SU-DHL-6 (cell line): Measurements from ENCODE around the gene ZNF689.
"Not testable (repeated sequence)": the region's sequence is repeated elsewhere in the genome, so short reads cannot be mapped to it uniquely, and the experiment has no call there.

Experiments
- CTCF ChIP-seq: fragments of 200-600 bp; sonication (generic); IDR thresholded peaks from one replicate; pipeline ENCODE4 v1.5.1; 2017; ENCODE audit warnings: antibody characterized with exemption, mild to moderate bottlenecking, low read length, moderate library complexity; ENCODE audit not compliant: insufficient read depth, poor library complexity, severe bottlenecking
- EZH2phosphoT487 ChIP-seq: fragments of 200-600 bp; sonication (generic), shearing (Covaris generic); conservative IDR thresholded peaks from 2 replicates; pipeline ENCODE4 v1.6.1; 2018; ENCODE audit warnings: mild to moderate bottlenecking, antibody characterized with exemption, low read length, moderate library complexity, mixed read lengths

DNA sequence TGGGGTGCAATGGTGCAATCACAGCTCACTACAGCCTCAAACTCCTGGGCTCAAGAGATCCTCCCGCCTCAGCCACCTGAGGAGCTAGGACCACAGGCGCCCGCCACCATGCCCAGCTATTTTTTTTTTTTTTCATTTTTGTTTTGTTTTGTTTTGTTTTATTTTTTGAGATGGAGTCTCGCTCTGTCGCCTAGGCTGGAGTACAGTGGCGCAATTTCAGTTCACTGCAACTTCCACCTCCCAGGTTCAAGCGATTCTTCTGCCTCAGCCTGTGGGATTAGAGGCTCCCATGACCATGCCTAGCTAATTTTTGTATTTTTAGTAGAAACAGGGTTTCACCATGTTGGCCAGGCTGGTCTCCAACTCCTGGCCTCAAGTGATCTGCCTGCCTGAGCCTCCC is 22.3 kb upstream of the ZNF689 start:
- TF ChIP-seq CTCF, EZH2phosphoT487: not testable (repeated sequence)
